Central memory CD4-positive, alpha-beta T cell (primary cell): ENCODE measurements around the gene MPND.
A peak's percentile ranks its signal among the peaks of the same experiment; 100 is the strongest.

ENCODE experiments used
- DNase-seq: peaks from one replicate; pipeline ENCODE4 v3.0.0; 2022

Gene MPND

DNA sequence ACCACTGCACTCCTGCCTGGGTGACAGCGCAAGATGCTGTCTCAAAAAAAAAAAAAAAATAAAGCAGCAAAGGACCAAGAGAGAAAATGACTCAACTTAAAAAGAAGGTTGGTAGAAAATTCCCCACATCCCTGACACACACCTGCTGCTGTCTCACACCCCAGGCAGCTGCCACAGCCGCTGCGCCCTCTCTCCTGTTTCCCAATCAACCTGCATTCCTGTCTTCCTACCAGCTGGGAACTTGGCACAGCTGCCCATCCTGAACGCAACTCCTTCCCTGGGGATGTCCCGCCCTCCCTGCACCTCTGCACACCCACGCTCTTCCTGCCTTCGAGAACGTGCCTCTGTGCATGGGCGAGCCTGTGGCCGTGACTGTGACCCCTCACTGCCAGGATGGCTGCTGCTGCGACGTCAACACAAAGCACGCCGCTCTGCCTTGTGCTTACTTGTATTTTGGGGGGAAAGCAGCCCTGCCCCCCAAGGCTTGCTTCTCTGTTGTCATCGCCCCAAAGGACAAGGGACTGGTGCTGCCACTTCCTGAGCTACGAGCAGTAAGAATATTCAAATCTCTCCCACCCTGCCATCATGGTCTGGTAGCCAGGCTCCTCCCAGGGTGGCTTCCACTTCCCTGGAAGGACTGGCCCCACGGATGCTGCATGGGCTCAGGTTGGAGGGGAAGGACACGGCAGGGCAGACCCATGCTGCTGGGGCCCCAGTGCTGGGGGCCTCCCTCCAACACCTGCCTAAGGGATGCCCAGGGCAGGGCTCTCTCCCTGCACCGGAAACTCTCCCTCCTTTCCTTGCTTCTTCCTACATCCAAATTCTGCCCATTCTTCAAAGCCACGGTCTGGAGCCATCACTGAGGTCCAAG lies 36.3 kb downstream of the MPND start:
- peak; percentile 30 for DNase-seq

DNA sequence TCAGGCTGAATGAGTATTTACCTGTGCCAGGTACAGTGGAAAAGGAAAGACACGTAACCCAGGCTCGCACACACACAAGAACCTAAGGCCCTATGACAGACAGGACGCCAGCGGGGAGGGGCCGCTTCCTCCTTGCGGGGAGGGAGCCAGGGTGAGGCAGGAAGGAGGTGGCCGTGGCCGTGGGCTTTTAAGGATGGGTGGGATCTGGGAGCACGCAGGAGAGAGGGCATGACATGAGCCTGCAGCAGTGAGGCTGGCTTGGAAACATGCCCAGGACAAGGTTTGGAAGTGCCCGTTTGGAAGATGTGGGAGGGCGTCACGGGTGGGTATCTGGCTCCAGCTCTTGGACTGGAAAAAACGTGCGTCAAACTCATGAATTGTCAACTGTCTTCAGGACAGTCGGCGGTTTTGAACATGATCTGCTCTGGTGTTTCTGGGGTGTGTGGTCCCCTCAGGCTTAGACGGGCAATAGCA lies 36.9 kb downstream of the MPND start:
- peak; percentile 68 for DNase-seq

DNA sequence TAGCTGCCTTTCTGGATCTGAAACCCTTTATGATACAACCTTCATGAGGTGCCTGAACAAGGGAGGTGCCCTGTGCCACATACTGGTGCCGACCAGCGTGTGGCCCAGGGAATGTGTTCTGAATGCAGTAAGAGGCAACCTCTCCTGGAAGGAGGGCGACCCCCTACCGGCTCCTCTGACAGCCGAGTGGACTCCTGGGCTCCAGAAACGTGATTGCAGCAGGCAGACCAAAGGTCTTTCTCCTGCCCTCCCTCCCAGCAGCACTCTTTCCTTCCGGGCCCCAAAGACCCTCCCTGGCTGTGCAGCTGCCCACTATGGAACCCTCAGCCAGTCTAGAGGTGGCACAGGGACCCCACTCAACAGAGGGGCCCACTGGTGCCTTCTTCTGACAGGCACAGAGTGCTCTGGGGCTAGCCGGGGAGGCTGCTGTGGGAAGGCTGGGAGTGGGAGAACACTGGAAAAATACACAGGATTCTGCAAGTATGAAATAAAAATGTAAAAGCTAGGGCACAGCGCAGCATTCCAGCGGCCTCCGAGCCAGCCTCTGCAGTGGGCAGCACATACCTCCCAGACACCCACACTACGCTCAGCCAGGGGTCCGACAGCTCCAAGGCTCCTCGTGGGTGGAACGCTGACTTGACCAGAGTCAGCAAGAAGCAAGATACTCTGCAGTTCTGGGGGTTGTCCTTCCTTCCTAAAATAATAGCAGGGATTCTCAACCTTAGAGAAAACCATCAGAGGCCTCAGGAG lies 42.1 kb downstream of the MPND start:
- DNase-seq, result no peak

DNA sequence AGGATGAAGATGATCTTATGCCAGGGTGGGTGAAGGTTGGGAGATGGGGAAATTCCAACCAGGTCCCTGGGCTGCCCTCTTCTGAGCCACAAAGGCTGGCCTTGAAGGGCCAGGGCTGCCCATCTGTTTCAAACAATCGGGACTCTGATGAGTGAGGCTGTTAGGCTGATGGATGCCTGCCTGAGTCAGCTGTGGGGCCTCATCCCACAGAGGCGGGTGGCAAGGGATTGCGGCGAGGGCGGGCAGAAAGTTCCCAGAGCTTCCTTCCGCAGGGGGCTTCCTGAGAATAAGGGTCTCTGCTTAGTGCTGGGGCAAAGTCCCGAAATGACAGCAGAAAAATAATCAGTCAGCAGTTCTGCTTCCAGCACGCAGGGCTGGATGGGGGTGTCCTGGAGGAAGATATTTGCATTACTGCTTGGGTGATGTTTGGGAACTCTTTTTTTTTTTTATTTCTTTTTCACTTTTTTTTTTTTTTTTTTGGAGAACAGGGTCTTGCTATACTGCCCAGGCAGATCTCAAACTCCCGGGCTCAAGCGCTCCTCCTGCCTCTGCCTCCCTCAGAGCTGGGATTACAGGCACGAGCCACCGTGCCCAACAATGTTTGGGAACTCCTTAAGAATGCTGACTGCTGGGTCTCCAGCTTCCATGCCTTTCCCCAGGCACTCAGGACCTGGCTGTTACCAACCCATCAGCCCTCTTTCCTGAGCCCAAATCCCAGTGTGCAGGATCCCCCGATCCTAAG lies 42.9 kb downstream of the MPND start:
- DNase-seq, result no peak

DNA sequence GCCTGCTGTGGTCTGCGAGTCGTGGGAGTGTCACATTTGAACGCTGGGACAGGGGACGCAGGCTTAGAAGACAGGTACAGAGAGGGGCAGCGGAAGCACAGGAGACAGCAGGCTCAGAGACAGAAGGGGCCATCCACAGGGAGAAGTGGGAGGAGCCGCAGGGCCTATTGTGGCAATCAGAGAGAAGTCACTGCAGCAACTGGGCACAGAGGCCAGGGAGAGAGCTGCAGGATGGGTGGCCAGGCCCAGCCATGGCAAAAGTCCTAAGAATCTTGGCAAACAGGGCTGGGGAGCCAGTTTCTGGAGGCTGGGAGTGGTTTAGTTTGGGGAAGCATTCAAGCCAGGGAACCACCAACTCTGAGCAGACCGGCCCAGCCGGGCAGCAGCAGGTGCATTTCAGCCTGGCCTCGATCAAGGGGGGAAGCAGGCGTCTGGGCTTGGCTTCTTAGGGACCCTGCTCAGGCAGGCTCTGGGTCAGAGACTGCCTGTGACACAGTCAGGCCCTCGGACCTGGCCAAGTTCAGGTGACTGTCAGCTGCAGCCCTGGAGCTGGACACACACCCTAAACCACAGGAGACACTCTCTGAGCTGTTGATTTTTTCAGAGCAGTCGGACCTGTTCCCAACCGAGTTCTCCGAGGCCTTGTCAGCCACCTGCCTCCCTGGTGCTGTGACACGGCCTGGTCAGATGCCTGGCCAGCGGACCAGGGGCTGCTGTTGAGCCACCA lies 45.1 kb downstream of the MPND start:
- no peak for DNase-seq

DNA sequence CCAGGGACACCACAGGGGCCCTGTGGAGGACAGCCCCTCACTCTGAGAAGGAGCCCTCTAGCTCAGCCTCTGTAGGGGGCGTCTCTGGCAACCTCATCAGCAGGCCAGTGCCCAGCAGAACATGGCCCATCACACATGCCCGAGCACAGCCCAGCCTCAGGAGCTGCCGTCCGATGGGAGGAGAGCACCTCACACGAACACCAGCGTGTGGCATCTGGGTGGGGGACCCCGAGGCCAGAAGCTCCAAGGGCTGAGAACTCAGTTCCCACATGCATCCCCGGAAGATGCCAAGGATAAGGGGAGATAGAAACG lies 45.7 kb downstream of the MPND start:
- no peak for DNase-seq

DNA sequence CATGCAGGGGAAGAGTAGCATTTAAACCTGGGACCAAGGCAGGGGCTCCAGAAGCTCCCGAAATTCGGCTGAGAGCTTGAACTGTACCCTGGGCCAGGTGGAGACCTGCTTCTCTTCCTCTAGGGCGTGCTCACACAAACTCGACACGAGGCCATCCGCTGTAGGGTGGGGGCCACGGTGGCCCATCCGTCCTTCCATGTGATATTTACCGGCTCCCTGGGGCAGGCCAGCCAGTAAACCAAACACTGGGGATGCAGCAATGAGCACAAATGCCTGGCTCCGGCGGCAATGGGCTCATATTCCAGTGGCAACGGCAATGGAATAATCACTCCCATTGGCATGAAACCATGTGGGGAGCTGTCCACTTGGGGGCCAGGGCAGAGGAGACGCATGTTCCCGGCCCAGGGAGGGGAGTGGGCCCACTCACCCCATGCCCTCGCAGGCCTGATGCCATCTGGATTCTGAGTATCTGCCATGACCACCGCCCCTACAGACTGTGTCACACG lies 46.2 kb downstream of the MPND start:
- DNase-seq, result no peak

DNA sequence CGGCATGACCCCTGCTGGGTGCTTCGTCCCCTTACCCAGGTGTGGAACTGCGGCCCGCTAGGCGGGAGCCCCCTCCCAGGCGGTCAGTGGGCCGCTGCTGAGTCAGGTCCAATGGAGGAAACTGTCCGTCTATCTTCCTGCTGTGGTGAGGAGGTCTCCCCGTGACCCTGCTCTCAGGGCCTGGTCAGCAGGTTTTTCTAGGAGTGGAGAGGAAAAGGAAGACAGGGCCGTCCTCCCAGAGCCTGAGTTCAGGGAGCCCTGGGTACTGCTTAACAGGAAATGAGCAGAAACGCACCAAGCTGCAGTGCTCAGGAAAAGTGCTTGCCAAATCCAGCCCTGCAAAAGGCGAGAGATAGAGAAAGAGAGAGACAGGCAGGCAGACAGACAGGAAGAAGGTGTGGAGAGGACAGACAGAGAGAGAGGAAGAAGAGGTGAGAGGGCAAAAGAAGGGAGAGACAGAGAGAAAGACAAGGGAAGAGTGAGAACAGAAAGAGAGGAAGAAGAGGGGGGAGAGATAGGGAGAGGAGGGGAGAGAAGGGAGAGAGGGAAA lies 46.7 kb downstream of the MPND start:
- no peak for DNase-seq

DNA sequence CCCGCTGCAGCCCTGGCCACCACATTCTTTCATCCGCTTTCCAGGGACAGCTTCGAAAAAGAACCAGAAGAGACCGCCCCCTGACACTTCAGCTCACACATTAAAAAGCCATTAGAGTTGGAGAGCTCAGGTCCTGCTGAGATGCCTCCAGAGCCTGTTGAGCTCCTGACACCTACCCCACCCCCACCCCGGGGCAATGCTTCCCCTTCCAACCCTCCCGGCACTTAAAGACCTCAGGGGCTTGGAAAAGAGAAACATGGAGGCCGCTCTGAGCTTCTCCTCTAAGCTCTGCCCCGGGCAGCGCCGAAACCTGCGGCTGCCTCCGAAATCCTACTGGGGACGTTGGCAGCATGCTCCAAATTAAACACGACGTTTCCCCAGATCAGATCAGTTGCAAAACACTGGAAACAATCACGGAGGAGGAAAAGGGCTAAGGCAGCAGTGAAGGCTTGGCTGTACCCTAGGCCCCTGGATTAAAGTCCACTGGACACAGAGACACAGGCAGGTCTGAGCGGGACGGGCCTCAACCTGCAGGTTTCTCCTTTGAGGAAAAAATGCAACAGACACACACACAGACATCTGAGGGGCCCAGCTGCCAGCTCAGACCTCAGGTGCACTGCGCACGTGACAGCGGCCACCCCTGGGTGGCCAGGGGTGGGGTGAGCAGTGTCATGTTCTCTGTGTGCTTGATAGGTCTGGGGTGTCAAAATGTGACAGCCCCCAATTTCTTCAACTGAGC lies 47.4 kb downstream of the MPND start:
- no peak for DNase-seq

DNA sequence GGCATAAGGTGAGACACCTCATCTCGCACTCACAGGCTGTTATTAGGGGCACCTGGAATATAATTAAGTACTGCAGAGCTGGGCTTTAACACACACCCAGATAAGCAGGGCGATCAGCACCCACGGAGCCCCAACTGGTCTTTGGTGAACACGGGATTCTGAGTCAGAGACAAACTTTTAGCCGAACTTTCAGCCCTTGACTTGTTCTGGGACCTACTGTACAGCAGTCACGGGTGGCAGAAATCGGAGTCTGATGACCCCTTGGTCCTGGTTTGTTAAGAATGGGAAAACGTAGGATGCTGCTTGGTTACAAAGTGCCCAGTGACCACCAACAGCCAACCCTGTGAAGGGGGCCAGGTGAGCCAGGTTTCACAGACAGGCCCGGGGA lies 47.9 kb downstream of the MPND start:
- DNase-seq, result no peak

DNA sequence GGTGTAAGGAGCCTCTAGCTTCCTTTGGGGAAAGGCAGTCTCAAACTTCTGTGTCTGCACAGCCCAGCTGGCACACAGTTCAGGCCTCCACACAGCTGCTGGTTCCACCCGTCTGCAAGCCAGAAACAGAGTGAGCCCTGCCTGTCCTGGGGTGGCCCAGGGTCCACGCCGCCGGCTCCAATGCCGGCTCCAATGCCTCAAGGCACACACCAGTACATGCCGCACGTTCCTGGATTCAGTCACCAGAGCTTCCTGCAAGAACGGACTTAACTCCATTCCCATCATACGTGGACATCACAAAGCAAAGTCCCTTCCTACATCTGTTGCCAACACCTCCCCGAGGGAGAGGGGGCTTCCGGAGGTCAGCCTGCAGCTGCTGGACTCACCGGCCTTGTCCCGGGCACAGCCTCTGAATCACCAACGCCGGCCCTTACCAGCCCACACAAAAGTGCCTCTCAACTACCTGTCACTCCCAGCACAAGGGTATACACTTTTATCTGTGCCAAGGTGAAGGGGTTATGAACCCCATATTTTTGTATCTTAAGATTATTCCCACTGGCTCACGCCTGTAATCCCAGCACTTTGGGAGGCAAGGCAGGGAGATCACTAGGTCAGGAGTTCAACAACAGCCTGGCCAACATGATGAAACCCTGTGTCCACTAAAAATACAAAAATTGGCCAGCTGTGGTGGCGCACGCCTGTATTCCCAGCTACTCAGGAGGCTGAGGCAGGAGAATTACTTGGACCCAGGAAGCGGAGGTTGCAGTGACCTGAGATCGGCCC lies 48.5 kb downstream of the MPND start:
- DNase-seq, result no peak

DNA sequence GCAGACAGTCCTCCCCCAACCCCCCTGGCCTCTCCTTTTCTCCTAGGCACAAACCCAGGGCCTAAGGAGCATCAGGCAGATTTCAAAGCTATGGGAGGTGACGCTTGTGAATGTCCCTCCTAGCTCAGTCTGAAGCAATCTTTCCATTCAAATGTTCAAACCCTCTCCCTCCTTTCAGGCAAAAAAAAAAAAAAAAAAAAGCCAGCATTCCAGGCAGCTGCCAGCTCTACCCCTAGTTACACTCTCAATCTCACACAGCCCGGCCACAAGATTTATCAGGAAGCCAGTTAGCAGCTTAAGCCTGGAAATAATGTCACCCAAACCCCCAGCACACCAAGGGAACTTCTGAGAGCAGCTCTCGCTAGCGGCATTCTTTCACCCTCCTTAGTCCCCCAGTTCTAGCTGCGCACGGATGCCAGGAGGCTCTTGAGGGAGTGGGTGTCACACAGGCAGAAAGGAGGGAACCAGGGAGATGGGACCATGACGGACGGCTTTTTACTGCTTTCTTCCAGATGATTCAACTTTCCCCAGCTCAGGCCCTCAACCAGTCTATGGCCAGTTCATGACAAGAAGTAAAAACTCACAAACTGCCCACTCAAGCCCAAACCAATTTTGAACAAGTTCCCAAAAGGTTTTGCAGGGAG lies 50.7 kb downstream of the MPND start:
- DNase-seq, result no peak

DNA sequence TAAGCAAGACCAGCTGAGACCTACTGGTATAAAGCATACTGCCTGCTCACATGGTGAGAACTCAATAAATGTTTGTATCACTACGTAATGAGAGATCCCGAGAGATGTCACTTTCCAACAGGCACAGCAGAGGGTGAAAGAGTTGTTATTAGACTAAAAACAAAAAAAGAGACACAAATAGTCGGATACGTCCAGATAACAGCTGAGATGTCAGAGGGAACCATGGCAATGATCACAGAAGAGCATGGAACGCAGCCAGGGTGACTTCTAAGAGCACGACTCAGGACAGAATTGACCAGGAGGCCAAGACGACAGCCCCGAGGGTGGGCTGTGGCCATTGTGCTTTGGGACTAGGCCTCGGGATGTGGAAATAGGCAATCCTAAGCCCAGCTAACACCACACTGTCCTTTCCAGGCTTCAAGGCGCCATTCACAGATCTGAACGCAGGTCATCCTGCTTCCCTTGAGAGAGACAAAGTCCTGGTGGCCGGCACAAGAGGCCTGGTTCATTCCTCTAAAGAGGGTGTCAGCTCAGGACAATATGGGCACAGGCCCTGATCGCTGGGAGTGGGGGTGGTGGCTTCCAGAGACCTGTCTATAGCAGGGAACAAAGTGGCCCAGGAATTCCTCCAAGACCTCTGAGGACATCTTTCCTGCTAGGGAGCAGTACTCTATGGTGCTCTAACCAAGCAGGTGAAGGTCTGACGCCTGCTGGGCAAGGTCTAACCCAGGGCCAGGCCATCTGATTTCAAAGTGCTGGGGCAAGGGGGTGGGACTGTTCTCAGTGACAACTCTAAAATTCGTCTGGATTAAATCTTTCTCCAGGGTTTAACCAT lies 53.8 kb downstream of the MPND start:
- no peak for DNase-seq

DNA sequence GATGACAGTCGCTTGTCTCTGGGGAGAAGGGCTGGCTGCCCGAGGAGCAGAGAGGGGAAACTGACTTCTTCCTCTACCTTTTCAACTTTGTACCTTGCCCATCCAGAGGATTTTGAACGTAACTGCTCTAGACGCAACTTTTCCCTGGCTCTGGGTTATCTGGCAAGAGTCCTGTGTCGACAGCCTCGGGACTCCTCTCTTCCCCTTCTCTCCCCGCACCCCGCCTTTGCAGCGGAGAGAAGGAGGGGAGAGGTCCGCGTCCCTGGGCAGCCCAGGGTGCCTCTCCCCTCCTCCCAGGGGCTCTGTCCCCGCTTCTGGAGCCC lies 56.4 kb downstream of the MPND start:
- no peak for DNase-seq

DNA sequence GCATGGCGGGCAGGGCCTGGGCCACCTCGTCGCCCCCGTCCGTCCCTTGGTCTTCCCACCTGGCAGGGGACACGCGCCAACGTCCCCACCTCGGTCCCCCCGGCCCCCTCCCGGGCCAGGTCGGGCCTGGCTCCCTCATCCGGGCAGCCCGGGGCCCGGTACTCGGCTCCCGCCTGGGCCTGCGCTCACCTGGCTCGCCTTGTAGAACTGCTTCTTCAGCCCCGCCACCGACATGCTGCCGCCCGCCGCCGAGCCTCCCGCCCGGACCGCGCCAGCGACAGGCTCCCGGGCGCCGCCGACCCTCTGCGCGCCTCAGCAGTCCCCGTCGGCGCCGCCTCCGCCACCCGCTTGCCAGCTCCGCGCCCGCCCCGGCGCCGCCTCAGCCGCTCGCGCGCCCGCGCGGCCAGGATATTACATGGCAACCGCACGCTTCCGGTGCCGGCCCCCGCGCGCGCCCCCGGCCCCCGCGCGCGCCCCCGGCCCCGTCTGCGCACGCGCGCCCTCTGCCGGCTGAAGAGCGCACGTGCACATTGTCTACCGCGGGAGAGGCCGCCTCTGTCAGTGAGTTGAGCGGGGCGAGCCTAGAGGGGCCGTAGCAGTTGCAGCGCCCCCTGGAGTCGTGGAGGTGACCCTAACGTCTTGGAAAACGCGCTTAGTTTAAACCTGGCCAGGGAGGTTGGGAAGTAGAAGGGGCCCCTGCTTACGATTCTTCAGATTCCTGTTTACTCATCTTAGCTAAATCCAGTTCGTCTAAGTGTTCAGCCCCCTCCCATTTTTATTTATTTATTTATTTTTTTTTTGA lies 57.0 kb downstream of the MPND start, which contains the start of gene SH3GL1:
Gene SH3GL1 (minus strand): TSS at position 413 of the 802 bp plus-strand sequence. CDS start 179 bp downstream, at position 234.
- peak; percentile 90 for DNase-seq

DNA sequence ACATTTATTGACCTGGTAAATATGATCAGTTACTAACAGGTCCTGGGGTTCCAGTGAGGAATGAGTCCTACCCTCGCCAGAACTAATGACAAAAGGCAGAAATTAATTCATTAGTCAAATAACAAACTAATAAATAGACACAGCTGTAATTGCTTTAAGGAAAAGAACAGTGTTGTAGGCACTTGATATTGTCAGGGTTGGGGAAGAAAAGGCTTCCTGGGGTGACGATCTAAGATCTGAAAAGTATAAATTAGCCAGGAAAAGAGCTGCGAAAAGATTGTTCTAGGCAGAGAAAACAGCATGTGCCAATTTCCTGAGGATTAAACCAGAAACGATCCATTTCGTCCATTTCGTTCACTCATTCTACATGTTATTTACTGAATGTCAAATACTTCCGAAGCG lies 58.4 kb downstream of the MPND start:
- no peak for DNase-seq

DNA sequence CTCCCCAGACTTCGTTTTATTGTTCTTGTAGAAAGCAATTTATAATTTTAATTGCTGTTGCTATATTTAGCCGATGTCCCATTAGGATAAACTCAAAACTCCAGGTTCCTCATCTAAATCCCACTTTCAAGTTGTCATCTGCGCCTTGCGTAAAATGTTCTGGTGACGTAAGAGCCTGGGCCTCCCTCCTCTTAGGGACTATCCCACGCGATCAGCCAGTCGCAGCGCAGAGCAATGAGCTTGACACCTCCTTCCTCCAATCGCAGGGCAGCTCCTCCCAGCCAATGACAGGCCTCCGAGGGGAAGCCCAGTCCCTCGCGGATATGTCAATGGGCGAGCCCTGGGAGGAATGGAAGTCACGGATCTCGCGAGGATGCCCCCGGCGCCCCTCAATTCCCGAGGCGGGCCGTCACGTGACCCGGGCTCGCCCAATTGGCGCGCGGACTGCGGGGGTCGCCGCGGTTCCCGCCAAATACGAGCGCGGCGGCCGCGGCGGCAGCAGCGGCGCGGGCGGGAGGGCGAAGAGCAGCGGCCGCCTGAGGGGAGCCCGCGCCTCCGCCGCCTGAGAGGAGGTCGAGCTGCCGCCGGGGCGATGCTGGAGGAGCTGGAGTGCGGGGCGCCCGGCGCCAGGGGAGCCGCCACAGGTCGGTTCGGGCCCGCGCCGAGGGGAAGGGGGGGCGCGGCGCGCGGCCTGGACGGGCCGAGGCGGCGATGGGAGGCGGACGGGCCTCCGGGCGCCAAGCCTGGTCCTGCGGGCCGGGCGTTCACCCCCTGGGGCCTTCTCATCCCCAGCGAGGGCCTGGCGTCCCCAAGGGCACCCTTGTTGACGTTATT lies 59.0 kb downstream of the MPND start, which contains the start of gene CHAF1A:
Gene CHAF1A (plus strand): TSS at position 470 of the 834 bp plus-strand sequence. CDS start 123 bp downstream, at position 593.
- peak; percentile 99 for DNase-seq
